ENCODE results near the gene IFNG. TPM values are rescaled to one million over a fixed set of nuclear protein-coding genes. Genes with fewer than 3 reads are reported as not detected.

The IFNG gene
- total RNA-seq, 1 experiment from 2014 or later: not detected

- no peak for DNase-seq
- H3K4me1 Mint-ChIP-seq (ENCODE audit: low read depth, unreplicated experiment): no peaks in the 10 kb centered on the region
- no peaks in the 10 kb centered on the region for H3K36me3 Mint-ChIP-seq (ENCODE audit: insufficient read depth, unreplicated experiment)
- Histone ChIP-seq H3K4me3 (ENCODE audit: low read depth, low read length) (no peak overlapping the region), H3K36me3 (ENCODE audit: control insufficient read depth, insufficient read depth, low read length) (no peaks in the 10 kb centered on the region), H3K9me3 (no peaks in the 10 kb centered on the region), H3K4me1 (no peaks in the 10 kb centered on the region), H3K27me3 (replicated peaks; ENCODE audit: control insufficient read depth, insufficient read depth, low read length) (no peaks in the 10 kb centered on the region)
- no peaks in the 10 kb centered on the region for H3K9me3 Mint-ChIP-seq (ENCODE audit: unreplicated experiment)
- TF ChIP-seq, protein P1, sequence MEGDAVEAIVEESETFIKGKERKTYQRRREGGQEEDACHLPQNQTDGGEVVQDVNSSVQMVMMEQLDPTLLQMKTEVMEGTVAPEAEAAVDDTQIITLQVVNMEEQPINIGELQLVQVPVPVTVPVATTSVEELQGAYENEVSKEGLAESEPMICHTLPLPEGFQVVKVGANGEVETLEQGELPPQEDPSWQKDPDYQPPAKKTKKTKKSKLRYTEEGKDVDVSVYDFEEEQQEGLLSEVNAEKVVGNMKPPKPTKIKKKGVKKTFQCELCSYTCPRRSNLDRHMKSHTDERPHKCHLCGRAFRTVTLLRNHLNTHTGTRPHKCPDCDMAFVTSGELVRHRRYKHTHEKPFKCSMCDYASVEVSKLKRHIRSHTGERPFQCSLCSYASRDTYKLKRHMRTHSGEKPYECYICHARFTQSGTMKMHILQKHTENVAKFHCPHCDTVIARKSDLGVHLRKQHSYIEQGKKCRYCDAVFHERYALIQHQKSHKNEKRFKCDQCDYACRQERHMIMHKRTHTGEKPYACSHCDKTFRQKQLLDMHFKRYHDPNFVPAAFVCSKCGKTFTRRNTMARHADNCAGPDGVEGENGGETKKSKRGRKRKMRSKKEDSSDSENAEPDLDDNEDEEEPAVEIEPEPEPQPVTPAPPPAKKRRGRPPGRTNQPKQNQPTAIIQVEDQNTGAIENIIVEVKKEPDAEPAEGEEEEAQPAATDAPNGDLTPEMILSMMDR (IDR thresholded peaks at IDR 0.05; ENCODE audit: insufficient read depth in 1 of 2, low read depth in 1 of 2, low read length in 1 of 2, severe bottlenecking in 1 of 2, unreplicated experiment in 1 of 2): no peak
- no peak overlapping the region for H3K4me3 Mint-ChIP-seq (ENCODE audit: unreplicated experiment)
- CTCF ChIA-PET: interaction anchor here (0.5 to 0.7 kb wide), 3 partner anchors 10 to 792 kb away, joined by 3 to 4 read pairs (median 4); no protein-coding TSS in a partner anchor
- H3K27ac Mint-ChIP-seq (ENCODE audit: unreplicated experiment): no peak overlapping the region
- BruUV-seq (replicated peaks): no TSS peak
- intact Hi-C loops (cut with micrococcal nuclease; ENCODE audit: unreplicated experiment): no loop called here
- H3K27me3 Mint-ChIP-seq (ENCODE audit: insufficient read depth, unreplicated experiment): peaks cover 2% of the 10 kb centered on the region
- POLR2A ChIA-PET: no interaction called here
These were observed 11.1 kb downstream of the IFNG start for GRCh38 chr12:68148261-68148951.

DNA sequence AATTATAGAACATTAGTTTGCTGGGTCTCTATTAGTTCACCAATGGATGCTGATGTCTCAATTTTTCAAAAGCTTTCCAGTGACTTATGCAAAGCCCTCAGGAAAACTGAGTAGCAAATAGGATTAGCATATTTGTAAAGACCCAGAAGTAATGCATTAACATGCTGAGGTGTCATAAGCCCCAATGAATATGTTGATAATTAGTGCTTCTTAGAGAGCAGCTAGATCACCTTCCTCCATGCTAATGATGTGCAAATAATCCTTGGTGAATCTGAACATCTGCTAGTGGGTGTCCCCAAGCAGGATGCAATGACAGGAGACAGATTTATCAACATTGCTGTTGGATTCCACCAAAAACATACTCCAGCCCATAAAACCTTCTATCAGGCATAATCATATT is 19.0 kb downstream of the IFNG start:
- ChIA-PET CTCF (no interaction called here), POLR2A (no interaction called here)
- Mint-ChIP-seq H3K27me3 (ENCODE audit: insufficient read depth, unreplicated experiment) (peaks cover 4% of the 10 kb centered on the region), H3K9me3 (ENCODE audit: unreplicated experiment) (no peaks in the 10 kb centered on the region), H3K36me3 (ENCODE audit: insufficient read depth, unreplicated experiment) (no peaks in the 10 kb centered on the region), H3K27ac (ENCODE audit: unreplicated experiment) (no peak overlapping the region), H3K4me3 (ENCODE audit: unreplicated experiment) (no peak overlapping the region), H3K4me1 (ENCODE audit: low read depth, unreplicated experiment) (no peaks in the 10 kb centered on the region)
- no peaks in the 10 kb centered on the region for H3K27me3 ChIP-seq (replicated peaks; ENCODE audit: control insufficient read depth, insufficient read depth, low read length)
- DNase-seq: no peak
- TF ChIP-seq, protein P1 (IDR thresholded peaks at IDR 0.05; ENCODE audit: insufficient read depth in 1 of 2, low read depth in 1 of 2, low read length in 1 of 2, severe bottlenecking in 1 of 2, unreplicated experiment in 1 of 2): no peak
- H3K36me3 ChIP-seq (ENCODE audit: control insufficient read depth, insufficient read depth, low read length): no peaks in the 10 kb centered on the region
- intact Hi-C loops (cut with micrococcal nuclease; ENCODE audit: unreplicated experiment): no loop called here
- no peaks in the 10 kb centered on the region for H3K4me1 ChIP-seq
- BruUV-seq (replicated peaks): no TSS peak
- H3K9me3 ChIP-seq: no peaks in the 10 kb centered on the region
- H3K4me3 ChIP-seq (ENCODE audit: low read depth, low read length): no peak overlapping the region

- no peaks in the 10 kb centered on the region for H3K4me1 Mint-ChIP-seq (ENCODE audit: low read depth, unreplicated experiment)
These were observed 19.6 kb downstream of the IFNG start for GRCh38 chr12:68139941-68140340.

More at GRCh38 chr12:68139941-68140340, 19.6 kb downstream of the IFNG start:
- no peak overlapping the region for H3K4me3 ChIP-seq (ENCODE audit: low read depth, low read length)
- Mint-ChIP-seq H3K4me3 (ENCODE audit: unreplicated experiment) (no peak overlapping the region), H3K27me3 (ENCODE audit: insufficient read depth, unreplicated experiment) (peaks cover 4% of the 10 kb centered on the region), H3K27ac (ENCODE audit: unreplicated experiment) (no peak overlapping the region), H3K36me3 (ENCODE audit: insufficient read depth, unreplicated experiment) (no peaks in the 10 kb centered on the region), H3K9me3 (ENCODE audit: unreplicated experiment) (no peaks in the 10 kb centered on the region)
- no peaks in the 10 kb centered on the region for H3K36me3 ChIP-seq (ENCODE audit: control insufficient read depth, insufficient read depth, low read length)
- H3K27me3 ChIP-seq (replicated peaks; ENCODE audit: control insufficient read depth, insufficient read depth, low read length): no peaks in the 10 kb centered on the region
- ChIA-PET CTCF (no interaction called here), POLR2A (no interaction called here)
- H3K9me3 ChIP-seq: no peaks in the 10 kb centered on the region
- no peak for DNase-seq
- intact Hi-C loops (cut with micrococcal nuclease; ENCODE audit: unreplicated experiment): no loop called here
- TF ChIP-seq, protein P1 (IDR thresholded peaks at IDR 0.05; ENCODE audit: insufficient read depth in 1 of 2, low read depth in 1 of 2, low read length in 1 of 2, severe bottlenecking in 1 of 2, unreplicated experiment in 1 of 2): no peak
- H3K4me1 ChIP-seq: no peaks in the 10 kb centered on the region
- BruUV-seq (replicated peaks): no TSS peak
